GM18909 (cell line): ENCODE results near the gene GLB1L2.

Source experiments
- ATAC-seq: cut with Tn5 transposase; IDR thresholded peaks from one replicate; pipeline ENCODE4 v1.9.1; 2021; ENCODE audit warnings: mild to moderate bottlenecking; ENCODE audit not compliant: unreplicated experiment, poor library complexity

The GLB1L2 gene

DNA sequence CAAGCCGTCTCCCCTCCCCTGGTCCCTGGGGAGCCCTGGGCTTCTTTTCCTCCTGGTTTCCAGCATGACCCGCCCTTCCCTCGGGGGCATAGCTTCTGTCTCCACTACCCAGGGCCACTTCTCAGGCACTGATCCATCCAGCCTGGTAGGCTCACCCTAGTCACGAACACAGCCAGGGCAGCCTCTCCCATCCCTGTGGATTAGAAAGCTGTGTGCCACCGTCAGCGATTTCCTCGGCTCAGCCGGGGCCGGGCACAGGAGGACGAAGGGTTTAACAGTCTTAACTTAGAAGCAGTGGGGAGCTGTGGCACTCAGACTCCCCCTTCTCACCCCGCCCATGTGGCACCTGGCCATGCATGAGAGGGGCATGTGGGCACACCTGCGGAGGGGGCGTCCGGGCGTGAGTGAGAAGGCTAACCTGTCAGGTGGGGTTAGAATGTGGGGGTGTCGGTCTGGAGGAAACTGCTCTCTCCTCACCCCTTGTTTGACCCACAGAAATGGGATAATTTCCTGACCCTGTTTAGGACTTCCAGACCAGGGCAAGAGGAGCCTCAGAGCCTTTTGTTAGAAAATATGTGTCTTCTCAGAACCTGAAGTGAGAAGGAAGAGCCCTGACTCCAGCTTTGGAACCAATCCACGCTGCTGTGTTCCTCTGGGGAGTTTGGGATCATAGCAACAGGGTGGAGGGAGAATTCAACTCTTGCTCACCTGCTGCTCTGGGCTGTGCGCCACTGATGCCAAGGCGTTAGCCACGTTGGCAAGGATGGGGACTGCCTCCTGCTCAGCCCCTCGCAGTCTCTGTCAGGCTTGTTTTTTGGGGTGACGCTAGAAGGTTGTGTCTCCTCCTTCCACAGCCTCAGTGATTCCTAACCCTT lies 14.6 kb downstream of the GLB1L2 start:
- ATAC-seq = no peak

DNA sequence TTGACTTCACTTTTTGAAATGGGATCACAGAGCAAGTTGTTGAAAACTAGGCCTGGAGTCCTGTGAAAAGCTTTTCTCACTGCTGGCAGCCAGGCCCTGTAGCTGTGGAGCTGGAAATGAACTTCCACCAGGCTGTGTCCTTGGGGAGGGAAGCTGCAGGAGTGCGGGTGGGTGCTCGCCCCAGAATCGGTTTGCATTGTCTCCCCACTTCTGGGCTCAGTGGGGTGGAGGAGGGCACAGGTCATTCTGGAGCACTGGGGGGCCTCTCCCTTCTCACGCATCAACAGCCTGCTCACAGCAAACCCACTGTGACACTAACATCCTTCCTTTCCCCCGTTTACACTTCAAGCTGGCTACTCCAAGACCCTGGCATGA lies 15.2 kb downstream of the GLB1L2 start:
- no peak for ATAC-seq

DNA sequence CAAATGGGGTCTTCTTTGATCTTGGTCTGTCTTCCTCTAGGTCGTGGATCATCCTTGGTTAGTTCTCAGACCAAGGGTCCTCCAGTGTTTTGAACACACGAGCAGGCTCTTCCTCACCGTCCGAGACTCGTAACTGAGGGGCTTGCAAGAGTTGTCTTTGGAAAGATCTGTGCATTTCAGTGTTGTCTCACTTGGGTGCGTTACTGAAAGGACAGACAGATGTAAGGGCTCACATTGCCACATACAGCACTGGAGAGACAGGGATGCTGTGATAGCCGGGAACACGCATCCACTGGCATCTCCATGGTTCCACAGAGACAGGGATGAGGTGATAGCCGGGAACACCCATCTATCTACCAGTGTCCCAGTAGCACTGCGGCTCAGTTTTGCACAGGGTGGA lies 15.7 kb downstream of the GLB1L2 start:
- no peak for ATAC-seq

DNA sequence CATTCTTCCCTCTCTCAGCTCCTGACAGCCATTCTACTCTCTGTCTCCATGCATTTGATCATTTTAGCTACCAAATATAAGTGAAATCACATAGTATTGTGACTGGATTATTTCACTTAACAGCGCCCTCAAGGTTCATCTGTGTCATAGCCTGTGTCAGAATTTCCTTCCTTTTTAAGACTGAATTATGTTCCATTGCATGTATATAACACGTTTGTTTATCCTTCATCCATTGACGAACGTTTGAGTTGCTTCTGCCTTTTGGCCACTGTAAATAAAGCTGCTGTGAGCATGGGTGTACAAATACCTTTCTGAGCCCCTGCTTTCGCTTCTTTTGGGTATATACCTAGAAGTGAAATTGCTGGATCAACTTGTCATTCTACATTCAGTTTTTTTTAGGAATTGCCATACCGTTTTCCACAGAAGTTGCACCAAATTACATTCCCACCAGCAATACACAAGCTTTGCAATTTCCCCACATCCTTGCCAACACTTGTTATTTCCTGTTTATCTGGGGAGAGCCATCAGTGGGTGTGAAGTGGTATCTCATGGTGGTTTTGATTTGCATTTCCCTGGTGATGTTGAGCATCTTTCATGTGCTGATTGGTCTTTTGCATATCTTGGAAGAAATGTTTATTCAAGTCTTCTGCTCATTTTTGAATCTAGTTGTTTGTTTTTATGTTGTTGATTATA lies 17.5 kb downstream of the GLB1L2 start:
- no peak for ATAC-seq

DNA sequence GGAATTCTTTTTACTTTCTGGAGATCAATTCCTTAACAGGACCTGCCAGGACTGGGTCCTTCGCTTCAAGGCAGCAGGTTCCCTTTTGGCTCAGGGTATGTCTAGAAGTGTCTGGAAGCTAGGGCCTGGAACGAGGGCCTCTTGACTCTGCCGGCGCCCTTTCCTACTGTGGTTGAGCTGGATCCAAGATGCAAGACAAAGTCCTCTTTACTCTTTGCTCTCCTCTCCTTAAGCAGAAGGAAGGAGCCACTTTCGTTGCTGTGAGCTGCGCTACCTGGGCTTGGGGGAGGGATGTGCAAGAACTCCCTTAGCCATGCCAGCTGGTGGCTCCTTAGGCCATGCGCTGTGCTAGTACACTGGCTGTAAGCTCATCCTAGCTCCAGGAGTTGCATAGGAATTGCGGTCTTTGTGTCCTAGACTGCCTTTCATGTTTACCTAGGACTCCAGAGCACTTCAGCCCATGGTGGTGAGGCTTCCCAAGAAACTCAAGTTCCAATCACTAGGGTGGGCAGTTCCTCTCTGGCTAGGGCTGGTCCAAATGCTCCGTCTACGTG lies 18.1 kb downstream of the GLB1L2 start:
- ATAC-seq = no peak

DNA sequence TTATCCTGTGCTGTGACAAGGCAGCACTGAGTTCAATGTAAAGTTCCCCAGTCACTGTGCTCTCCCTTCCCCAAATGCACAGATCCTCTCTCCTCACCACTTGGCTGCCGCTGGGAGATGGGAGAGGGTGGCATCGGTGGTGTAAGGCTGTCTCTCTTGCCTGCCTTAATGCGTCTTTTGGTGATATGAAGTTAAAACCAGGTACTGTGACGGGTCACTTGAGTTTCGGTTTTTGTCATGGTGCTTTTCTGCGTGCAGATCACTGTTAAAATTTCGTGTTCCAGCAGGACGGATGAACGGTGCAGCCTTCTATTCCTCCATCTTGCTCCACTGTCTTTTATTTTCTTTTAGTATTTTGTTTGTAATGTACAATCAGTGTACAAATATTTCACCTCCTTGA lies 18.6 kb downstream of the GLB1L2 start:
- ATAC-seq = no peak

DNA sequence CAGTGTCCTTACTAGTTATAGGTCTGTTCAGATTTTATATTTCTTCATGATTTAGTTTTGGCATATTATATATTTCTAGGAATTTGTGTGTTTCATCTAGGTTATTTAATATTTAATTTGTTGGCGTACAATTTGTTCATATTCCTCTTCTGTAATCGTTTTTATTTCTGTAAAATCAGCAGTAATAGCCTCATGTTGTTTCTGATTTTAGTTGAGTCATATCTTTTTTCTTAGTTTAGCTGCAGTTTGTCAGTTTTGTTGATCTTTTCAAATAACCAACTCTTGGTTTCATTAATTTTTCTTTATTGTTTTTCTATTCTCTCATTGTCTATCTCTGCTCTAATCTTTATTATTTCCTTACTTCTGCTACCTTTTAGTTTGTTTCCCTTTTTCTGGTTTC lies 20.3 kb downstream of the GLB1L2 start:
- ATAC-seq = no peak

DNA sequence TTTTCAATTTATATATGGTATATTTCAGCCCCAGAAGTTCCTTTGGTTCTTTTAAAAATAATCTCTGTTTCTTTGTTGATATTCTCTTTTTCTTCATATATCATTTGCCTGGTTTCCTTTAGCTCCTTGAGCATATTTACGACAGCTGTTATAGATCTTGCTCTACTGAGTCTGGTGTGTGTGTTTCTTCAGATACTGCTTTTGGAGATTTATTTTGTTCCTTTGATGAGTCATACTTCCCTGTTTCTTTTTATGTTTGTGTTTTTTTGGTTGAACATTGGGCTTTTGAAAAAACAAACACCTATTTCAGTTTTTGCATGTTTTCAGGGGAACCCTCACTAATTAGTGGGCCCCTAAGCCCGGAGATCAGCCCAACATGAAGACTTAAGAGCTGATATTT lies 23.3 kb downstream of the GLB1L2 start:
- ATAC-seq = no peak

DNA sequence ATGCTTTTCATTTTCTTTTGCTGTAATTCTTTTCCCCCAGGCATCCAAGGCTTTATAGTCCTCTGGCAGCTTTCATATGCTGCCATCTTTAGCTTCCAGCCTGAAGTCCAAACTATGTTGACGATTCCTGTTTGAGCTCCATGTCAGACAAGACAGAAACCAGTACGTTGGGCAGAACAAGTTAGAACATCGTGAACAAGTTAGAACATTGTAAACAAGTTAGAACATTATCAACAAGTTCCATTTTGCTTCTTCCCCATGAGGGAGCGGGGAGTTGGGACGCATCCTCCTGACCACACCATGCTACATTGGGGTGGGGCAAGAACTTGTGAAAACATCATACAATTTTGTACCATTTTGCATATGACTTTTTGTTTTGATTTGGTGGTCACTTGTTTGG lies 23.9 kb downstream of the GLB1L2 start:
- no peak for ATAC-seq

DNA sequence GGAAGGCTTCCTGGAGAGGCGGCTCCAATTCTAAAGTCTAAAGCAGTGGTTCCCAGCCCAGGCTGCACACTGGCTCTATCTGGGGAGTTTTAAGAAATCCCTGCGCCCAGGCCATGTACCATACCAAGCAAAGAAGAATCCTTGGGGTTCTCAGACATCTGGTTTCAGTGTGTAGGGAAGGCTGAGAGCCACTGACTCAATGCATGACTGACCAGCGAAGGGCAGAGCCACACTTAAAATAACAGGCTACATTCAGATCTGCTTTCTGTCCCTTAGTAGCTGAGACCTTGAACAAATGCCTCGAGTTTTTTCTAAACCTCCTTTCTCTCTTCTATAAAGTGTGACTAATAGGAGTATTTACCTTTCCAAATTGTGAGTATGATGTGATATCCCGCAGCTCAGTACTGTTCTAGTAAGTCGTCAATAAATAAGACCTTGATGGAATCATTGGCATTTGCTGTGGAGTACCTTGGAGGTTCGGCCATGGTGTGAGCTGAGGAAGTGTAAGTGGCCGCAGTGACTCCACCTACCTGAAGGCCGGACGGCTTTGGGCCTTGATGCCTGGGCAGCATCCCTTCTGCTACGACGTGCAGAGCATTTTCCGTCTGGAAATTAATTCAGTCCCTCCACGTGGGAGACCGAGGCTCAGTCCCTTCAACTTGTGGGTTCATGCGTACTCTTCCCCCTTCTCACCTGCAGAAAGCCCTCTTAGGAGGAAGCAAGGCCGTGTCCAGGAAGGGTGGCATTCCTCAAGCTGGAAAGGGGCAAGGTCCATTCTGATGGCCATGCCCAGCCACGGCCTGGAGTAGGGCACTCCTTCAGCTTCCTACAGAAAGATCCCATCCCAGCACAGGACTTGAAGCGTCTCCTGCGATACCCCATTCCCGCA lies 25.1 kb downstream of the GLB1L2 start:
- no peak for ATAC-seq

DNA sequence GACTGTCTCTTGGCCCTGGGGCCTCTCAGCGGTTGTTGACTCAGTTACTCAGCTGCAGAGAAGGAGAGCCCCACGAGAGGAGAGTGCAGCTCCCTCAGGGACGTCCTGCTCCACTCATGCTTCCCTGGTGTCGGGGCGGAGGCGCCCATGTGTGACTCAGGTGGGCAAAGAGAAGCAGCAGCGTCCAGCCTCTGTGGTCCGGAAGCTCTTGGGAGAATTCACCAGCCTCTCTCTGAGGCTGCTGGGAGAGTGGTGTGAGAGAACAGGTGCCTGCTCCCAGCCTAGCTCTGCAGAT lies 25.7 kb downstream of the GLB1L2 start:
- no peak for ATAC-seq

DNA sequence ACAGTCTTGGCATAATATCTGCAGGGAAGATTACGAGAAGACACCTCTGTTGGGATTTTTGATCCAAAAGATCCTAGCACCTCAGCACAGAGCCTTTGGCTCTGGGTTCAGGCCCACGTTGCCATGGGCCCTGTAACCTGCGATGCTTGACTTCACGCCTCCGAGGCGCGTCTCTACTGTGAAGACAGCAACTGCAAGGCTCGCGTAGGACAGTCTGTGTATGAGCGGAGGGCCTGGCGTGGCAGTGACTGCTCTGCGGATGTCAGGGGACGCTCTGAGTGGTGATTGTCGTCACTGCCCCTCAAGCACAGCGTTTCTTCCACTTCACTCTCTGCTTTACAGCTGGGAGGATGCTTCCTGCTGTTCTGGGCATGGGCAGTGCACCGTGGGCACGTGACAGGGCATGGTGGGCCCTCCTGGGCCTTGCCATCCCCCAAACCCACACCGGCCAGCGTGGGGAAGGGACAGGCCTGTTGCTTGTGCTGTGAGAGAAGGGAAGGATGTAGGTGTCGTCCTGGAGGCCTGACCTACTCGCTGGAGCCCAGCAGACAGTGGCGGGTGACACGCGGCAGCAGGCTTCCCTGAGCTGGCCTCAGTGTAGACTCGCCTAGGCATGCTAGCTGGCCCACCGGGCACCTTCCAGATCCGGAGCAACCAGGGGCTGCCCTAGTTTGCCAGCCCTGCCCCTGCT lies 26.5 kb downstream of the GLB1L2 start:
- ATAC-seq = no peak

DNA sequence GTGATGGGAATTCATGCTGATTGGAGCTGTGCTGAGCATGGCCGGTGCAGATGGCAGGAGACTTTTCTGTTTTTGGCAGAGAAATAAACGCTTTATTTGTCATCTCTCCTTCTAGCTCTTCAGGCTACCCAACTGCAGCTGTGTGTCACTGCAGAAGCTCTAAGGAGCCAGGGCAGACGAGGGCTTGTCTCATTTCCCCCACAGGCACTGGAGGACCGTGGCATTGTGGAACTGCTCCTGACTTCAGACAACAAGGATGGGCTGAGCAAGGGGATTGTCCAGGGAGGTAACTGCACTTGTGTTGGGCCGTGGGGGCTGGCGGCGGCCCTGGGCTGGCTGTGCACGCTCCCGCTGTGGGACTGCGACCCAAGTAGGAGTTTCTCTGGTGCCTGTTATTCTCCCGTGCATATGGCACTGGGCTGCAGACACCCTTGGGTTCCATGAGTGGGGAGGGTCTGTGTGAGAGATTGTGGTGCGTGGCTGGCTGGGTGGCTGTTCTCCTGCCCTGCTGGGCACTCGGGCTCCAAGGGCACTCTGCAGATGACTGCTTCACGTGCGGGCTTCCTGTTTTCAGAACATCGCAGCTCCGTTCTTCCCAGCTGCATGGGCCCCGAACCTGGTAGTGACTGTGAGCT lies 27.2 kb downstream of the GLB1L2 start:
- no peak for ATAC-seq

DNA sequence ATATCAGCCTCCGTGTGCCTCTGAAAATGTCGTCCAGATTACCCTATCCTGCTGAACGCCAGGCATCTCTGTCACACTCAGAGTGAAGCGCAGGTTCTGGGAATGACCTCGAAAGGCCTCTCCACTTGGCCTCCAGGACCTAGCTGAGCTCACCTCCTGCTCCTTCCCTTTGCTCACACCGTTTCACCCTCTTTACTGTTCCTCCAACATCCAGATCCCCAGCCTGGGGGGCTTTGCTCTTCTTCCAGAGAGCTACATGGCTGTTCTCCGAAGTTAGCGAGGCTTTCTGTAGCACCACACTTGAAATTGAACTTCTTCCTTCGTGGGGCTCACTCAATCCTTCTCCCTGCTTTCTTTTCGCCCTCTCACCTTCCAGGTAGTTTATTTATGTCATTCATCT lies 27.9 kb downstream of the GLB1L2 start:
- ATAC-seq = no peak

DNA sequence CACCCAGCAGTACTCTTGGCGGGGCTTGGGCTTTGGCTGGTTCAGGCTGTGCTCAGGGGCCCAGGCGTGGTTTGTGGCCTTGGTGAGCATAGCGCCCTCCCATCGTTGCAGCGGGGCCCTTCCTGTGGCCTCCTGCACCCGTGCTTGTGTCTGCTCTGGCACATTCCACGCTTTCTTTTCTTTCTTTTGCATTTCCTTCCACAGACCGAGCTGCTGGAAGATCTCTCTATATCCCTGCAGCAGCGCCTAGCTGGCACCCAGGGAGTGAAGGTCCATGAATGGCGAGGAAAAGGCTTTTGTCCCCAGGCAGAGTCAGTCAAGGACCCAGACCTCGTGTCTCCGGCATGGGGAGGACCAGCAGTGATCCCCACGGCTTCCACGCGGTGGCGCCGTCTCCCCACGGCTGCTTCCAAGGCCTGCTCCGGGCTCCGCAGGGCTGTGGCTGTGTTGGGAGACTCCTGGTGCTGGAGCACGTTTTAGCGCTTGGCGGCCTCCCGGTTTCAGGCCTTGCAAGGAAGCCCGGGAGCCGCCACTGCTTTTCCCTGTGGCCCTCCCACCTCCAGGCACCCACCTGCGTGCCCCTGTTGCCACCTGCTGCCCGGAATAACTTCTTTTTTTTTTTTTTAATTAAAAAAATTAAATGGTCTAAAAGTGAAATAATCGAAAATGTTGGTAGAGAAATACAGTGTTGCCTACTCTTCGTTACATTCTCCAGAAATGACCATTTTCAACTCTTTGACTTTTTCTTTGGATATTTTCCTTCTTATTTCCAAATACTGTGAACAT lies 28.5 kb downstream of the GLB1L2 start:
- peak; percentile 84 for ATAC-seq

DNA sequence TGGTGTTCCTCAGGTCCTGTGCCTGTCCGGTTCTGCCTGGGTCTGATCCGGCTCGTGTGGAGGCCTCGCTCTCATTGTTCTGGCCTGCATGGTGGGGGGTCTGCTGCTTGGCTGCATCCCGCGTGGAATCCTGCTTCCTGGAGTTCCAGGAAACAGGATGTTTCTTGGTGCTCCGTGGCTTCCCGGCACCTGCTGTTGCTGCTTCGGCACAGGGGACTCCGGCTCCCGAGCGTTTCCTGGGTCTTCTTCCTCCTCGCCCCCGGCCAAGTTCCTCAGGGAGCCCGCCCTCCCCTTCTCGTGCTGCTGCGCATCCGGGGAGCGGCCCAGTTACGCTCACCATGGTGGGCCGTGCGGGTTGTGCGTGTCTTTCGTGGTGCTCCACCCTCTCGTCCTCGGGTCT lies 29.9 kb downstream of the GLB1L2 start:
- no peak for ATAC-seq

DNA sequence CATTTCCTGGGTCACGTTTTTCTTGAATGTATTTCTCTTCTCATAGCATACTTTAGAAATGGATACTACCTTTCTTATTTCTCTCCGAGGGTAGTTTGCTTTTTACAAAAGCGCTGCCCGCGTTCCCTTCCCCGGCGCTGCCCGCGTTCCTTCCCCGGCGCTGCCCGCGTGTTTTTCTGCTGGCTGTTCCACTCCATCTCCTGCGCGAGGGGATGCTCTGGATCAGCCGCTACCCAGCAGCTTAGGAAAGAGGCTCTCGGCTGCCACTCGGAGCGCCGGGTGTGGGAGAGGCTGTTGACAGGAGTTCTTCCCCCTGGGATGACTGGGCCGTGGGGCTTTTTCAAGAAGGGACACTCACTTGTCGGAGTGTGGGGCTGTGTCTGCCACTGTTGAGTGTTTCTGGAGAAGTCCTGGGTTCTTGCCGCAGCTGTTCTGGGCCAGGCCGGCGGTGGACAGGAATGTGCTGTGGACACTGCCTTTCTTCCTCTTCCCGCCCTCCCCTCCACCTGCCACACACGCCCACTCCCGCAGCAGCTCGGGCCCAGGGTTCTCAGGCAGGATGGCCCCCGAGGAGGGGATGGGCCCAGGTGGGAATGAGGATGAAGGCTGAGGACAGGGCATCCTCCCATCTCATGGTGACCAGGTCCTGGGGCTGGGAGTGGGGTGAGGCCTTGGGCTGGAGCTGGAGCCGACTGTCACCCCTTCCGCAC lies 30.6 kb downstream of the GLB1L2 start:
- no peak for ATAC-seq

DNA sequence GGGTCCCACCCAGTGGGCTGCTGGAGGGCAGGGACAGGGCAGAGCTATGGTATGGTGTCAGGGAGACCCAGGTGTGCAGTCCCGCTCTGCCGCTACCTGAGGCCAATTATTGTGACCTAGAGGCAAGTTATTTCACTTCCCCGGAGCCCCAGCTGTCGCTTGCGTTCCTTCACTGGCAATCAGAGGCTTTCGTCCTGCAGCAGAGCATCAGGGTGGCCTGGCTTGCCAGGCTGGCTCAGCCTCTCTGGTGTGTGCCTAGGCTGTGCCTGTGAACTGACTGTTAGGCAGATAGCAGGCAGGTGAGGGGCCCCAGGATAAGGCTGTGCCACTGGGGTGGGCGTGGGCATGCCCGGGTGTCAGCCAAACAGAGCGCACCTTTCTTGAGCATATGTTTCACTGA lies 31.4 kb downstream of the GLB1L2 start:
- ATAC-seq = no peak
